A549 treated with CpdA at 1 μM for 4 hours (cell line): ENCODE measurements around the gene EXD3. TPM values are rescaled to one million over a fixed set of nuclear protein-coding genes. Genes with fewer than 3 reads are reported as not detected.

ENCODE experiments used
- total RNA-seq: library from RNA; stranded (reverse); fragments of 200-300 nt; extraction: Qiagen RNA extraction; gene quantifications from 5 replicates; pipeline ENCODE4 v1.2.3, GENCODE V29; 2022; ENCODE audit warnings: low read depth

Gene EXD3, protein sequence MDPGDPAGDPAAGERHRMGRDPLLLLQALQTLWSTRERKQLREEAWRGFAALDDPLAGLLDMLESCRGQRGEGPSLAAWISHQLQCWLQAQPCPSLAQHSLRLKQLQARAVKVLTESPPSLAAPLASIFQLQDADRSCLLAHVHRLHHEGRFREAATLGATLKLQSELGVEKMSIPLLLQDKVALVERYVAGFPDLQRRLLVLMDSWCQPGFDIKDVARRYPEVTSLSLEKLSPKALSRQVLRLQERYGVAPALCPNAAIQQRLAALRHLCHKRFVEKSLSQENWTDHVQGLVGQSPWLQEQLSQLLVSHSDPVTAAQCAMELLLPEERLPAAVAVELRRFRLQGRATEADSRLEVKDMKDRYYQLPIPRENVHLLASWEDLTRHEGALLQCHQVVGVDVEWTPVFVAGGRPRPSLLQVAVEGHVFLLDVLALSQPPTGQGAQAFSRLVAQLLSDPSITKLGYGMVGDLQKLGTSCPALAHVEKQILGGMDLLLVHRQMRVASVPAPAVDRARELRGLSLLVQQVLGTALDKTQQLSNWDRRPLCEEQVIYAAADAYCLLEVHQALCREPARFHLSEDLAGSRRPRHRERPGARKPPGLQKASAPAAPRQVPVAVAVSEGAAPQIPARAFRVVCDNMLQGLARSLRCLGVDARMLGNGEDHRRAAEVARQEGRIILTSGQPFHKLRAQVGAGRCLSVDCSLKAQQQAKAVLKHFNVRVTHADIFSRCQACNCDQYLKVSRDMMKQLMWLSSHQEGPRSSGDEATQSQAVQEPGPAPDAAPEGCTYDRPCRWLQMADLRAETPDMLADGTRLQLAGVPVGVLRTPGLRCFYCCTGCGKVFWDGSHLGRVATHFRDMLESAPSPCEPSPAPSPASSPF
- total RNA-seq = 6.1 to 7.4 TPM (median 6.9 TPM) in 5 replicates

DNA sequence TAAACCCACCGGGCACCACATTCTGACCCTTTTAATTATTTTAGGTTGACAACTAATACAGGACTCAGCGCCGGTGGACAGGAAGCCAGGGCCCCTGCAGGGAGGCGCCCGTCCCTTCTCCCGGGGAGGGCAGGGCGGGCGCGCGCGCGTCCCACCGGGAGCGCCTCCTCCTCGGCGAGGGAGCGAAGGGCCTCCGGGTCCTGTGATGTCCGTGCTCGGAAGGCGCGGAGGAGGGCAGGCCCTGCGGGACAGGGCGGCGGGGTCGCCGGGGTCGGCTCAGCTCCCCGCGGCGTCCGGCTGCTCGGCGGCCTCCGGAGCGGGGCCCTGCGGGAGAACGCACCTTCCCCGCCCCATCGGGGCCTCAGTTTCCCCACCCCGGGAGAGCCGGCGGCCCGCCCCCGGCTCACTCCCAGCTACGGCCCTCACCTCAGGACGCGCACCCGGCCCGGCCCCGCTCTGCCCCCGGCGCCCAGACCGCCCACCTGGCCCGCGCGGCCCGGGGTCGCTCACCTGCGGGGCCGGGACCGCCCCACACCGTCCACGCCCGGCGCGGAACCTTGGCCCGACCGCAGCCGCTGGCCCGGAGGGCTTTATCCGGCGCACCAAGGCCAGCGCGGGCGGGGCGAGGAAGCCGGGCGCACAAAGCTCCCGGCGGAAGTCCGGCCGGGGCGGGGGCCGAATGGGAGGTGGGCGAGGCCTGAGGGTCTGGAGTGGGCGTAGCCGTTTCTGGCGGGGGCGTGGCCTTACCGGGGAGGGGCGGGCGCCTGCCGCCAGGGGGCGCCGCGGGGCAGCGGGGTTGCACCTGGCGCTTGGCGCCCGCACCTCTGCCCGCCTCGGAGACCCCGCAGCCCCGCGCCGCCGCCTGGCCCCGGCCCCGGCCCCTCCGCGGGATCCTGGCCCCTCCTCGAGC is at the start of gene EXD3, which contains the start of gene NOXA1:
Gene EXD3 (minus strand): TSS at position 559 of the 910 bp plus-strand sequence. CDS start 27,805 bp downstream, outside the sequence.
Gene NOXA1 (plus strand): TSS at position 790 of the 910 bp plus-strand sequence. CDS start 137 bp downstream, outside the sequence.

DNA sequence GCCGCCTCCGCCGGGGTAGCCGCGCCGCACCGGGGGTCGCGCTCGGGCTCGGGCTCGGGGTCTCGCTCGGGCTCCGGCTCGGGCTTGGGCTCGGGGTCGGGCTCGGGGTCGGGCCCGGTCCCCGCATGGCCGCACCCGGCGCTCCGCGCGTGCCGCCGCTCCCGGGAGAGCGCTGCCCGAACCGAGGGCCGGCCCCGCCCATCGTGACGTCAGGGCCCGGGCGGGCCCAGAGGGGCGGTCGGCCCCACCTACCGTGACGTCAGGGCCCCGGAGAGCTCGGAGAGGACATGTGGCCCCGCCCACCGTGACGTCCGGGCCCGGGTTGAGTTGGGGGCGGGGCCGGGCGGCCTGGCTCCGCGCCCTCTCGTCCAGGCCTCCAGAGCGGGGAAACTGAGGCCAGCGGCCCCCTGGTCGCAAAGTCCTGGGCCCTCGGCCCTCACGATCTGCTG is 36.2 kb upstream of the EXD3 start, which contains the start of gene NSMF:
Gene NSMF (minus strand): TSS at position 183 of the 449 bp plus-strand sequence. CDS start 232 bp downstream, outside the sequence.

DNA sequence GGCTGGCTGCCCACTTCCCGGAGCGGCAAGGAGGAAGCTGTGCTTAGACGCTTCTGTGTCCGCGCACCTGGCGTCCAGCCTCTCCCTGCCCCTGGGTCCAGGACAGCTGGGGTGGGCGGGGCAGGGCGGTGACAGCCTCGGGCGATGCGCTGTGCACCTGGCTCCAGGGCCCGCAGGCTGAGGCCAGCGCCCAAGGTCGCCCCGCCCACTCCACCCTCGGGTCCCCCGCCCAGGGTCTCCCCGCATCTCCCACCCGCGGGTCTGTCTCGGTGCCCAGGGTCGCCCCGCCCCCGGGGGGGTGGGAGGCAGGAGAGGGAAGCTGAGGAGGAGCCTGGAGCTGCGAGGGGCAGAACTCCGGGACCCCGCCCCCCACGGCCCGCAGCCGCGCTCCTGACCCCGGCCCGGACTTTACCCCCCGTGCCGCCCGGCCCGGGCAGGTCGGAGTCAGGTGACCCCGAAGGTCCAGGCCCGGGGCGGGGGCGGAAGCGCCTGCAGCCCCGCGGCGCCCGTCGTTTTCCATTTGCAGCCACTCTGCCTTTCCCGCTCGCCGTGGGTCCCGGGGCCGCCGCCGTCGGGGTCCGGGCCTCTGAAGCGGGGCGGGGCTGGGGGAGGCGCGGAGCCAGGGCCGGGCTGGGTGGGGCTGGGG is 18.4 kb upstream of the EXD3 start, which contains the start of gene ENTPD8:
Gene ENTPD8 (minus strand): TSS at position 69 of the 646 bp plus-strand sequence. CDS start 3,072 bp downstream, outside the sequence.

DNA sequence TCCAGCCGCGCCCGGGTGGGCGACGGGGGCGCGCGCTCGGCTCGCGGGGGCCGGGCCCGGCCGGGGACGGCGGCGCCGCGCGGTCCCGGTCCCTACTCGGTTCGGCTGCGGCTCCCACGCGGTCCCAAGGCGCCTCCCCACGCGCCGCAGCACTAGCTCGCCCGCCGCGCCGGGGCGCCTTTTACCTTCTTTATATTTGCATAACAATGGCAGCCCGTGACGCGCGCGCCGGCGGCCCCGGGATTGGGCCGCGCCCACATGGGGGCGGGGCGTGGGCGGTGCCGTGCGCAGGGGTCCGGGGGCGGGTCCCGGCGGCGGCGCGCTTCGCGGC is 120.9 kb downstream of the EXD3 start, which contains the start of gene NRARP:
Gene NRARP (minus strand): TSS at position 154 of the 331 bp plus-strand sequence. CDS start 343 bp downstream, outside the sequence.

DNA sequence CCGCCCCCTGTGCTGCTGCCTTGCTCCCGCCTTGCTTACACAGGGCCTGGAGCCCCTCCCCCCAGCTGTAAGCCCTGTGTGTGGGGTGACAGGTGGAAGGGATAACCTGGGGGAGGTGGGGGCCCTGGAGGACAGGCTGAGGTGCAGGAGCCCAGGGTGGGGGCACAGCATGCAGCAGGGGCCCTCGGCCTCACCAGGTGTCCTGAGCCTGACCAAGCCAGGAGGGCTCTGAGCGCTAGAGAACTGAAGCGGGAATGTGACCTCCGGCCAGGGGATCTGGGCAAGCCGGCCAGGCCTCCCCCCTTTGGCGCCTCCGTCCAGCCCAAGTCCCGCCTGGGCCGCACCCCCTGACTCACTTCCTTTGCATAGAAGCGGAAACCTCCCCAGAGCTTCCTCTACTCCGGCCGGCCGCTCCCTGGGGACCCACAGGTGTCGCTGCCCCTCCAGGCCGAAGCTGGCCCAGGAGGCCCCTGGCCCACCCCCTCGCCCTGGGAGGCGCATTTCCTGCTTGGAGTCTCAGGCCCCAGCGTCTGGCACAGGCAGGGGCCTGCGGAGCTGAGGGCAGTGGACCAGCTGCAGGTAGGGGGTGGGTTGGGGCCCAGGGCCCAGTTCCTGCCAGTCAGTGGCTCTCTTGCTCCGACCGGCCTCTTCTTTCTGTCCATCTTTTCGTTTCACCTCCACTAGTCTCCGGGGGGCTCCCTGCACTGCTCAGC is 145.5 kb downstream of the EXD3 start, which contains the start of gene TOR4A:
Gene TOR4A (plus strand): TSS at position 398 of the 713 bp plus-strand sequence. CDS start 964 bp downstream, outside the sequence.

Other genes starting within 250 kb of the EXD3 start
- gene ANAPC2, start 234.6 kb downstream of the EXD3 start, total RNA-seq = 25.4 to 37.9 TPM (median 36.1 TPM) in 5 replicates
- 88.4 to 157 TPM (median 143 TPM) in 5 replicates for gene SSNA1, start 234.5 kb downstream of the EXD3 start, total RNA-seq
- gene TPRN, start 222.4 kb downstream of the EXD3 start, total RNA-seq = 5.6 to 11.1 TPM (median 10.3 TPM) in 5 replicates
- gene TMEM203, start 217.5 kb downstream of the EXD3 start, total RNA-seq = 32.9 to 47.1 TPM (median 45.3 TPM) in 5 replicates
- 15.2 to 19.1 TPM (median 16.4 TPM) in 5 replicates for gene NDOR1, start 217.5 kb downstream of the EXD3 start, total RNA-seq
- 1.1 to 2.4 TPM (median 1.9 TPM) in 5 replicates for gene RNF208, start 200.9 kb downstream of the EXD3 start, total RNA-seq
- 3.3 to 5.0 TPM (median 4.0 TPM) in 5 replicates for gene CYSRT1, start 198.0 kb downstream of the EXD3 start, total RNA-seq
- gene RNF224, start 195.7 kb downstream of the EXD3 start, total RNA-seq = 0.10 to 0.24 TPM (median 0.20 TPM) in 5 replicates
- gene SLC34A3, start 192.3 kb downstream of the EXD3 start, total RNA-seq = 0.07 to 0.13 TPM (median 0.08 TPM) in 5 replicates
- gene TUBB4B, start 181.9 kb downstream of the EXD3 start, total RNA-seq = 595 to 818 TPM (median 736 TPM) in 5 replicates
- not detected in 5 replicates for gene STPG3, start 171.9 kb downstream of the EXD3 start, total RNA-seq
- gene NELFB, start 167.8 kb downstream of the EXD3 start, total RNA-seq = 42.8 to 63.0 TPM (median 54.8 TPM) in 5 replicates
- 17.8 to 30.2 TPM (median 27.4 TPM) in 5 replicates for gene TOR4A, start 145.4 kb downstream of the EXD3 start, total RNA-seq
- 2.7 to 7.1 TPM (median 5.4 TPM) in 5 replicates for gene NRARP, start 120.9 kb downstream of the EXD3 start, total RNA-seq
- 1.0 to 1.5 TPM (median 1.5 TPM) in 5 replicates for gene NOXA1, start 231 bp upstream of the EXD3 start, total RNA-seq
- 0.21 to 0.52 TPM (median 0.28 TPM) in 5 replicates for gene ENTPD8, start 18.2 kb upstream of the EXD3 start, total RNA-seq
- gene NSMF, start 36.2 kb upstream of the EXD3 start, total RNA-seq = 30.9 to 45.8 TPM (median 39.2 TPM) in 5 replicates
- 0.54 to 0.97 TPM (median 0.84 TPM) in 5 replicates for gene PNPLA7, start 127.2 kb upstream of the EXD3 start, total RNA-seq
- gene MRPL41, start 128.7 kb upstream of the EXD3 start, total RNA-seq = 45.9 to 90.8 TPM (median 83.7 TPM) in 5 replicates
- gene DPH7, start 155.8 kb upstream of the EXD3 start, total RNA-seq = 25.6 to 29.8 TPM (median 28.8 TPM) in 5 replicates
- gene ZMYND19, start 167.3 kb upstream of the EXD3 start, total RNA-seq = 35.5 to 55.2 TPM (median 51.4 TPM) in 5 replicates
- gene ARRDC1, start 182.5 kb upstream of the EXD3 start, total RNA-seq = 23.2 to 28.8 TPM (median 26.7 TPM) in 5 replicates
- gene EHMT1, start 195.8 kb upstream of the EXD3 start, total RNA-seq = 39.0 to 45.3 TPM (median 41.6 TPM) in 5 replicates